ENCODE data around the gene MGAT4A. TPM values are rescaled to one million over a fixed set of nuclear protein-coding genes. Genes with fewer than 3 reads are reported as not detected.

MGAT4A gene
- total and polyA plus RNA-seq, 2 of the 13 experiments (the other 11 are each of a cell fraction or from before 2014, with no cell fraction given): 47.2 to 90.9 TPM

DNA sequence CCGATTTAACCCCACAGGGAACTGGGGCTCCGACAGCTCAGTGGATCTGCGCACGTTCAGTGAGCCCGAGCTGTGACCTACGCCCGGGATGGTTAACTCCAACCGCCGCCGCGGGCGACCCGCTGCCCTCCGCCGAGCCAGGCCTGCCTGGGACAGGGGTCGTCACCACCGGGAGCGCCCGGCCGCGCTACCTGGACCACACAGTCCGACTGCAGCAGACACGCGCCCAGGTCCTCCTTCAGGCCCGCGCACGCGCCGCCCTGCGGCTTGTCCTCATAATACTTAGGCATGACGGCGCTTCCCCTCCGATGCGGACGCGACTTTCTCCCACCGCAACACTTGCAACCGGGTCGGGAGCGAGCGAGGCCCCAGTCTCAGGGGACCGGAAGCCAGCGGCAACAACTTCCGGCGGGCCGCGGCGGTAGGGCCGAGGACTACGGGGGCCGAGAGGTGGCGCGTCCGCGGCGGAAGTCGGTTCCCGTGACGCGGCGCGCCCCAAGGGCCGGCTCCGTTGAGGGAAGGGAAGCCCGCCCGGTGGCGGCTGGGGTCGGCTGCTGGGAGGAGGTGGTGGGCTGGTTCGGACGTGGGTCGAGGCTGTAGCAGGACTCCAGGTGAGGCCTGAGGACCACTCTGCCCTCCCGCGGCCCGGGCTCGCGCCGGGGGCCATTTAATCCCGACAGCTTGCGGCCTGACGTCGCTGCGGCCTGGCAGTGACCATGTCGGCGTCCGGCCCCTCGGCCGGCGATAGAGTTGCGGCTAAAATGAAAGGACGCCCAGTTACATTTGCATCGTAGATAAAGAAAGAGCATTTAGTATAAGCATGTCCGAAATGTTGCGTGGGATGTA is 122.6 kb downstream of the MGAT4A start, which contains the start of the genes COA5 and UNC50 (continued):
- peak; percentile 78; the same call in 1 of the 2 replicates for TF ChIP-seq RFXANK (CRISPR knock-in tag; IDR thresholded peaks at IDR 0.05)
- peak; percentile 100 for TF ChIP-seq GABPB1 (CRISPR knock-in tag; IDR thresholded peaks at IDR 0.05)
- TF ChIP-seq LCORL (IDR thresholded peaks at IDR 0.05): no peak
- TF ChIP-seq LCORL (CRISPR knock-in tag; IDR thresholded peaks at IDR 0.05): peak; percentile 80
- TF ChIP-seq, protein P1, sequence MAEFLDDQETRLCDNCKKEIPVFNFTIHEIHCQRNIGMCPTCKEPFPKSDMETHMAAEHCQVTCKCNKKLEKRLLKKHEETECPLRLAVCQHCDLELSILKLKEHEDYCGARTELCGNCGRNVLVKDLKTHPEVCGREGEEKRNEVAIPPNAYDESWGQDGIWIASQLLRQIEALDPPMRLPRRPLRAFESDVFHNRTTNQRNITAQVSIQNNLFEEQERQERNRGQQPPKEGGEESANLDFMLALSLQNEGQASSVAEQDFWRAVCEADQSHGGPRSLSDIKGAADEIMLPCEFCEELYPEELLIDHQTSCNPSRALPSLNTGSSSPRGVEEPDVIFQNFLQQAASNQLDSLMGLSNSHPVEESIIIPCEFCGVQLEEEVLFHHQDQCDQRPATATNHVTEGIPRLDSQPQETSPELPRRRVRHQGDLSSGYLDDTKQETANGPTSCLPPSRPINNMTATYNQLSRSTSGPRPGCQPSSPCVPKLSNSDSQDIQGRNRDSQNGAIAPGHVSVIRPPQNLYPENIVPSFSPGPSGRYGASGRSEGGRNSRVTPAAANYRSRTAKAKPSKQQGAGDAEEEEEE (CRISPR knock-in tag; IDR thresholded peaks at IDR 0.05; ENCODE audit: borderline replicate concordance): no peak
- TF ChIP-seq ZNF33A (CRISPR knock-in tag; IDR thresholded peaks at IDR 0.05; ENCODE audit: borderline replicate concordance): peak; percentile 98
- TF ChIP-seq, protein P2, sequence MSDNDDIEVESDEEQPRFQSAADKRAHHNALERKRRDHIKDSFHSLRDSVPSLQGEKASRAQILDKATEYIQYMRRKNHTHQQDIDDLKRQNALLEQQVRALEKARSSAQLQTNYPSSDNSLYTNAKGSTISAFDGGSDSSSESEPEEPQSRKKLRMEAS (IDR thresholded peaks at IDR 0.05): peak; percentile 93
- peak; percentile 95 for TF ChIP-seq ZNF780A (CRISPR knock-in tag; IDR thresholded peaks at IDR 0.05)
- TF ChIP-seq KDM3A (CRISPR knock-in tag; IDR thresholded peaks at IDR 0.05; ENCODE audit: low read depth): peak; percentile 88
- TF ChIP-seq HCFC1 (IDR thresholded peaks at IDR 0.05; ENCODE audit: low read depth, low read length): peak; percentile 72
- peak; percentile 53; the same call in 1 of the 2 replicates for TF ChIP-seq BCL6 (CRISPR knock-in tag; IDR thresholded peaks at IDR 0.05)
- TF ChIP-seq, protein P3, sequence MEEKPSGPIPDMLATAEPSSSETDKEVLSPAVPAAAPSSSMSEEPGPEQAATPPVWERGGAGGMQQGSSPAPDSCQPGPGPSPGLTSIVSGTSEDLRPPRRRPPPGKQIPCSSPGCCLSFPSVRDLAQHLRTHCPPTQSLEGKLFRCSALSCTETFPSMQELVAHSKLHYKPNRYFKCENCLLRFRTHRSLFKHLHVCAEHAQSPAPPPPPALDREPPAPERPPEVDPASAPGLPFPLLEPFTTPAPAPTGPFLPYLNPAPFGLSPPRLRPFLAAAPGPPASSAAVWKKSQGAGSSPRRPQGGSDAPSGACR (CRISPR knock-in tag; IDR thresholded peaks at IDR 0.05): 0 out of 2 replicates have a peak, but pooled peaks have one; percentile 64
- TF ChIP-seq, protein P4, sequence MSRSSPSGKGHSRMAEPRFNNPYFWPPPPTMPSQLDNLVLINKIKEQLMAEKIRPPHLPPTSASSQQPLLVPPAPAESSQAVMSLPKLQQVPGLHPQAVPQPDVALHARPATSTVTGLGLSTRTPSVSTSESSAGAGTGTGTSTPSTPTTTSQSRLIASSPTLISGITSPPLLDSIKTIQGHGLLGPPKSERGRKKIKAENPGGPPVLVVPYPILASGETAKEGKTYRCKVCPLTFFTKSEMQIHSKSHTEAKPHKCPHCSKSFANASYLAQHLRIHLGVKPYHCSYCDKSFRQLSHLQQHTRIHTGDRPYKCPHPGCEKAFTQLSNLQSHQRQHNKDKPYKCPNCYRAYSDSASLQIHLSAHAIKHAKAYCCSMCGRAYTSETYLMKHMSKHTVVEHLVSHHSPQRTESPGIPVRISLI (CRISPR knock-in tag; IDR thresholded peaks at IDR 0.05; ENCODE audit: borderline replicate concordance): no peak; the same call in 1 of the 2 replicates
- TF ChIP-seq RORA (CRISPR knock-in tag; IDR thresholded peaks at IDR 0.05): no peak
- peak; percentile 70; the same call in 1 of the 2 replicates for TF ChIP-seq ZNF746 (CRISPR knock-in tag; IDR thresholded peaks at IDR 0.05)
- peak; percentile 75 for TF ChIP-seq EEA1 (CRISPR knock-in tag; IDR thresholded peaks at IDR 0.05; ENCODE audit: borderline replicate concordance)
- TF ChIP-seq, protein P5, sequence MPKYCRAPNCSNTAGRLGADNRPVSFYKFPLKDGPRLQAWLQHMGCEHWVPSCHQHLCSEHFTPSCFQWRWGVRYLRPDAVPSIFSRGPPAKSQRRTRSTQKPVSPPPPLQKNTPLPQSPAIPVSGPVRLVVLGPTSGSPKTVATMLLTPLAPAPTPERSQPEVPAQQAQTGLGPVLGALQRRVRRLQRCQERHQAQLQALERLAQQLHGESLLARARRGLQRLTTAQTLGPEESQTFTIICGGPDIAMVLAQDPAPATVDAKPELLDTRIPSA (CRISPR knock-in tag; IDR thresholded peaks at IDR 0.05; ENCODE audit: borderline replicate concordance): peak; percentile 85
- TF ChIP-seq, protein P6, sequence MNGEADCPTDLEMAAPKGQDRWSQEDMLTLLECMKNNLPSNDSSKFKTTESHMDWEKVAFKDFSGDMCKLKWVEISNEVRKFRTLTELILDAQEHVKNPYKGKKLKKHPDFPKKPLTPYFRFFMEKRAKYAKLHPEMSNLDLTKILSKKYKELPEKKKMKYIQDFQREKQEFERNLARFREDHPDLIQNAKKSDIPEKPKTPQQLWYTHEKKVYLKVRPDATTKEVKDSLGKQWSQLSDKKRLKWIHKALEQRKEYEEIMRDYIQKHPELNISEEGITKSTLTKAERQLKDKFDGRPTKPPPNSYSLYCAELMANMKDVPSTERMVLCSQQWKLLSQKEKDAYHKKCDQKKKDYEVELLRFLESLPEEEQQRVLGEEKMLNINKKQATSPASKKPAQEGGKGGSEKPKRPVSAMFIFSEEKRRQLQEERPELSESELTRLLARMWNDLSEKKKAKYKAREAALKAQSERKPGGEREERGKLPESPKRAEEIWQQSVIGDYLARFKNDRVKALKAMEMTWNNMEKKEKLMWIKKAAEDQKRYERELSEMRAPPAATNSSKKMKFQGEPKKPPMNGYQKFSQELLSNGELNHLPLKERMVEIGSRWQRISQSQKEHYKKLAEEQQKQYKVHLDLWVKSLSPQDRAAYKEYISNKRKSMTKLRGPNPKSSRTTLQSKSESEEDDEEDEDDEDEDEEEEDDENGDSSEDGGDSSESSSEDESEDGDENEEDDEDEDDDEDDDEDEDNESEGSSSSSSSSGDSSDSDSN (CRISPR knock-in tag; IDR thresholded peaks at IDR 0.05): peak; percentile 99
- TF ChIP-seq, protein P7, sequence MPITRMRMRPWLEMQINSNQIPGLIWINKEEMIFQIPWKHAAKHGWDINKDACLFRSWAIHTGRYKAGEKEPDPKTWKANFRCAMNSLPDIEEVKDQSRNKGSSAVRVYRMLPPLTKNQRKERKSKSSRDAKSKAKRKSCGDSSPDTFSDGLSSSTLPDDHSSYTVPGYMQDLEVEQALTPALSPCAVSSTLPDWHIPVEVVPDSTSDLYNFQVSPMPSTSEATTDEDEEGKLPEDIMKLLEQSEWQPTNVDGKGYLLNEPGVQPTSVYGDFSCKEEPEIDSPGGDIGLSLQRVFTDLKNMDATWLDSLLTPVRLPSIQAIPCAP (CRISPR knock-in tag; IDR thresholded peaks at IDR 0.05; ENCODE audit: low read depth): peak; percentile 84
- peak; percentile 93 for TF ChIP-seq ZNF446 (CRISPR knock-in tag; IDR thresholded peaks at IDR 0.05)
- peak; percentile 94; the same call in 1 of the 2 replicates for TF ChIP-seq ZNF546 (CRISPR knock-in tag; conservative IDR thresholded peaks at IDR 0.05)
- TF ChIP-seq ZNF720 (CRISPR knock-in tag; IDR thresholded peaks at IDR 0.05): peak; percentile 41
